Epithelial cell of esophagus (primary cell): ENCODE data around the gene THOP1.

Source experiments
- DNase-seq: peaks from one replicate; pipeline ENCODE4 v3.0.0; 2010; ENCODE audit warnings: low read depth
- H3K4me3 ChIP-seq: 2 replicates; pipeline ENCODE4 v1.5.1; 2011; ENCODE audit warnings: mild to moderate bottlenecking, low read length, control low read depth
- TF ChIP-seq, protein P1 (sequence below): IDR thresholded peaks from 2 replicates; pipeline ENCODE4 v1.5.1; 2011; ENCODE audit warnings: low read depth, mild to moderate bottlenecking, low read length, control low read depth, inconsistent platforms; ENCODE audit not compliant: insufficient read depth; ENCODE audit errors: missing control alignments

THOP1 gene

GRCh38 chr19:2850256-2850925, 65.1 kb downstream of the THOP1 start:
- no peak overlapping the region for H3K4me3 ChIP-seq
- TF ChIP-seq, protein P1, sequence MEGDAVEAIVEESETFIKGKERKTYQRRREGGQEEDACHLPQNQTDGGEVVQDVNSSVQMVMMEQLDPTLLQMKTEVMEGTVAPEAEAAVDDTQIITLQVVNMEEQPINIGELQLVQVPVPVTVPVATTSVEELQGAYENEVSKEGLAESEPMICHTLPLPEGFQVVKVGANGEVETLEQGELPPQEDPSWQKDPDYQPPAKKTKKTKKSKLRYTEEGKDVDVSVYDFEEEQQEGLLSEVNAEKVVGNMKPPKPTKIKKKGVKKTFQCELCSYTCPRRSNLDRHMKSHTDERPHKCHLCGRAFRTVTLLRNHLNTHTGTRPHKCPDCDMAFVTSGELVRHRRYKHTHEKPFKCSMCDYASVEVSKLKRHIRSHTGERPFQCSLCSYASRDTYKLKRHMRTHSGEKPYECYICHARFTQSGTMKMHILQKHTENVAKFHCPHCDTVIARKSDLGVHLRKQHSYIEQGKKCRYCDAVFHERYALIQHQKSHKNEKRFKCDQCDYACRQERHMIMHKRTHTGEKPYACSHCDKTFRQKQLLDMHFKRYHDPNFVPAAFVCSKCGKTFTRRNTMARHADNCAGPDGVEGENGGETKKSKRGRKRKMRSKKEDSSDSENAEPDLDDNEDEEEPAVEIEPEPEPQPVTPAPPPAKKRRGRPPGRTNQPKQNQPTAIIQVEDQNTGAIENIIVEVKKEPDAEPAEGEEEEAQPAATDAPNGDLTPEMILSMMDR, result no peak
- no peak for DNase-seq

DNA sequence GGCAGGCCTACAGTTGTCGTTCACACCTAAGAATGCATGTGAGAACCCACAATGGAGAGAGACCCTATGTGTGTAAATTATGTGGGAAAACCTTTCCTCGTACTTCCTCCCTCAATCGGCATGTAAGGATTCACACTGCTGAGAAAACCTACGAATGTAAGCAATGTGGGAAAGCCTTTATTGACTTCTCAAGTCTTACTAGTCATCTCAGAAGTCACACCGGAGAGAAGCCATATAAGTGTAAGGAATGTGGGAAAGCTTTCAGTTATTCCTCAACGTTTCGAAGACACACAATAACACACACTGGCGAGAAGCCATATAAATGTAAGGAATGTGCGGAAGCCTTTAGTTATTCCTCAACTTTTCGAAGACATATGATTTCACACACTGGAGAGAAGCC, 67.3 kb downstream of the THOP1 start:
- no peak for DNase-seq
- no peak overlapping the region for H3K4me3 ChIP-seq
- TF ChIP-seq, protein P1, result no peak

GRCh38 chr19:2853015-2853606, 67.8 kb downstream of the THOP1 start:
- DNase-seq, result no peak
- TF ChIP-seq, protein P1, result no peak
- no peak overlapping the region for H3K4me3 ChIP-seq

- TF ChIP-seq, protein P1, result no peak
- DNase-seq, result no peak
- H3K4me3 ChIP-seq, result no peak overlapping the region
These were observed 69.5 kb downstream of the THOP1 start for GRCh38 chr19:2854849-2855248.

- no peak overlapping the region for H3K4me3 ChIP-seq
- TF ChIP-seq, protein P1, result no peak
- no peak for DNase-seq
These were observed 71.3 kb downstream of the THOP1 start for GRCh38 chr19:2856457-2857050.

DNA sequence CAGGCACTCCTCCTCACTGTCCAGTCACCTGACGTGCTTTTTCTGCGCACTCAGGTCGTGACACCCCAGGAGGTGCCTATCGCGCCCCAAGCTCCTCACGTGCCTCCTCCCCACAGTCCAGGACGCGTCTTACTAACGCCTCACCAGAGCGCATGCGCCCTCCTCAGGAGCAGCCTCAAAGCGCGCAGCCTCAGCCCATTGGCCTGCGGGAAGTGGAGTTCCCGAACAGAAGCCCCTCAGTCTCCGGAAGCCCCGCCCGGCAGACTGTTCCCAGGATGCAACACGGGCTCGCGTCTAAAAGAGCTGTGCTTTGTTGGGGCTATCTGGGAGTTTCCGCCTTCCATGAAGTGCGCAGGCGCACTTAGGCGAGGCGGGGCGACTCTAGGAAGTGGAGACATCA, 73.6 kb downstream of the THOP1 start:
- DNase-seq, result no peak
- TF ChIP-seq, protein P1, result no peak
- no peak overlapping the region for H3K4me3 ChIP-seq

GRCh38 chr19:2863816-2864215, 78.5 kb downstream of the THOP1 start:
- TF ChIP-seq, protein P1, result no peak
- no peak for DNase-seq

More at GRCh38 chr19:2863816-2864215, 78.5 kb downstream of the THOP1 start:
- no peak overlapping the region for H3K4me3 ChIP-seq
